ENCODE data around the gene BRD8.
"Not testable (repeated sequence)": the region's sequence is repeated elsewhere in the genome, so short reads cannot be mapped to it uniquely, and the experiment has no call there.

BRD8 gene

GRCh38 chr5:138163721-138164120 lies 14.7 kb downstream of the BRD8 start:
- no peak for DNase-seq (ENCODE audit: low read depth)

DNA sequence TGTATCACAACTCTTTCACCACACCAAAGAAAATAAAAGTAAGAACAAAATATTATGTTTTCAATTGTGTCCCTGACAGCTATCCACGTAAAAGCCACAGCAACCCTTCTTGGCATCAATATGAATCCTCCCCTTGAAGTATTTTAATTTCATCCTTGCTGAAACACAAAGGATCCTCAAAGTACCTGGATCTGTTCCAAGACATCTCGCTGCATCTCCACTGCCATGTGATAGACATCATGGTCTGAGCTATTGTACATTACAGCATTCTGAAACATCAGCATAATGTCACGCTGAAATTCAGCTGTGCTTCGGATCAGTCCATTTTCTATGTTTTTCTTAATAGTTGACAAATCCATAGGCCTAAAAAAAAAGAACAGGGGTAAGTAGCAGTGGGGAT lies 17.7 kb downstream of the BRD8 start:
- no peak for DNase-seq (ENCODE audit: low read depth)

- no peak for DNase-seq (ENCODE audit: low read depth)
Measured at GRCh38 chr5:138159666-138160065, 18.8 kb downstream of the BRD8 start.

- DNase-seq (ENCODE audit: low read depth) = no peak
Measured at GRCh38 chr5:138157626-138158025, 20.8 kb downstream of the BRD8 start.

DNA sequence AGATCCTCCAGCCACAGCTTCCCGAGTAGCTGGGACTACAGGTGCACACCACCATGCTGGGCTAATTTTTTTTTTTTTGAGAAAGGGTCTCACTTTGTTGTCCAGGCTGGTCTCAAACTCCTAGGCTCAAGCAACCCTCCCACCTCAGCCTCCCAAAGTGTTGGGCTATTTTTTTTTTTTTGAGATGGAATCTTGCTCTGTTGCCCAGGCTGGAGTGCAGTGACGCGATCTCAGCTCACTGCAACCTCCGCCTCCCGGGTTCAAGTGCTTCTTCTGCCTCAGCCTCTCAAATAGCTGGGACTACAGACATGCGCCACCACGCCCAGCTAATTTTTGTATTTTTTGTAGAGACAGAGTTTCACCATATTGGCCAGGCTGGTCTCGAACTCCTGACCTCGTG lies 22.5 kb downstream of the BRD8 start:
- not testable (repeated sequence) for DNase-seq (ENCODE audit: low read depth)

DNA sequence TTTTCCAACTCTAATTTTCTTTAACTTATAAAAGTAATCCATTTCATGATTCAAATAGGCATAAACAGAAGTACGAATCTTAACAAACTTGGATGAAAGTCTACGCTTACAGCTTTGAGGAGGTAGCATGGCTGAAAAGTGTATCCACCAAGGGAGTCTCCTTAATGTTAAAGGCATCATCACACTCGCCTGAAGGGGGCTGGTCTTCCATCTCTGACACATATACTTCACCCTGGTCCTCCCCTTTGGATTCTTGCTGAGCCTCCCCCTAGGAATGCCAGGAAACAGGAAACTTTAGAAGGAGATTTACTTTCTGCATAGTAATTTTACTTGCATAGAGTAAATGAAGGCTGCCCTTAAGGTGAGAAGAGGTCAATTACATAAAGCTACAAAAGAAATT lies 28.9 kb downstream of the BRD8 start:
- no peak for DNase-seq (ENCODE audit: low read depth)

- no peak for DNase-seq (ENCODE audit: low read depth)
Measured at GRCh38 chr5:138148811-138149210, 29.6 kb downstream of the BRD8 start.

GRCh38 chr5:138143578-138143977 lies 34.9 kb downstream of the BRD8 start:
- DNase-seq (ENCODE audit: low read depth) = not testable (repeated sequence)

DNA sequence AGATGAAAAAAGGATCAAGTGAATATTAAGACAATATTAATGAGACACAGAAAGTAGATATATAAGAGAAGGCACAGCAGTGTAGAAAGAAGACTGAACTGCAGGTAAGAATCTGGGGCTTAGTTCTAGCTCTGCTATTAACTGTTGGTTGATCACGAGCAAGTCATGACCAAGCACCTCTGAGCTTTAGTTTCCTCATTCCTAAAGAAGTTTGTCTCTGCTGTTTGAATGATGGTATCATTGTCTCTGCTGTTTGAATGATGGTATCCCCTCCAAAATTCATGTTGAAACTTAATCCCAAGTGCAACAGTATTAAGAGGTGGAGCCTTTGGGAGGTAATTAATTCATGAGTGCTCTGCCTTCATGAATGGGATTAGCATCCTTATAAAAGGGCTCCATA lies 36.7 kb downstream of the BRD8 start:
- no peak for DNase-seq (ENCODE audit: low read depth)

DNA sequence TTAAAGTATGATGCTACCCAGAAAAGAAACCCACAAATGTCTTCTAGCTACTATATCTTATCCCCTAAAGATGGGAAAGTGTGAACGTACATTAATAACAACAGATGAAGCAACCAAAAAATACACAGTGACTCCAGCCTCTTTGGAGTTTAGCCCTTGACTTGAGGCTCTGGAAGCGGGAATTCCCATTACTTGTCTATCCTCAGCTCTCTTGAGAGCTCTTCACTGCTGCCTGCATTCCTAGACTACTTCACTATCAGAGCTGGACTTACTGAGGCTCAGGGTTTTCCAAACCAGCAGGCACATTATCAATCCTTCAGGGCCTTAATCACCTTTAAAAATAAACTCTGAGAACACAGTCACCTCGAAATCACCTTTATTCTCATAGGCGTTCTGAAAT lies 38.2 kb downstream of the BRD8 start:
- no peak for DNase-seq (ENCODE audit: low read depth)

GRCh38 chr5:138139781-138140090 lies 38.7 kb downstream of the BRD8 start:
- DNase-seq (ENCODE audit: low read depth) = no peak

- no peak for DNase-seq (ENCODE audit: low read depth)
Measured at GRCh38 chr5:138138949-138139780, 39.3 kb downstream of the BRD8 start, which contains the start of gene NME5. TSS of gene NME5 (minus strand) at chr5:138139428. CDS start at chr5:138138780, 648 bp downstream.

- DNase-seq (ENCODE audit: low read depth) = no peak
Measured at GRCh38 chr5:138132543-138132942, 45.9 kb downstream of the BRD8 start.

DNA sequence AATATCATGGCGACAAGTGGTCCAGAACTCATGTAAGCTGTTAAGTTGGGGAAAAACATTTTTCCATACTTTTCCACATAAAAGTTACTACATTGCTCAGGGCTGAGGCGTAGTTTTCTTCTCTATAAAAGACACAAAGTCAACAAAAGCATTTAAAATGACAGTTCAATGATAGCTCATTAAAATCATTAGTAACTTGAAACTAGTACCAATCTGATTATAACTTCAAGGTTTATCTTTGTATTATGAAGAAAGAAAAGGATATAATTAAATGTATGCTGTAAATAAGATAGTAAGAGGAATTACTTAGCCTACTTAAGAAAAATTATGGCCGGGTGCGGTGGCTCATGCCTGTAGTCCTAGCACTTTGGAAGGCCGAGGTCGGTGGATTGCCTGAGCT lies 49.1 kb downstream of the BRD8 start:
- no peak for DNase-seq (ENCODE audit: low read depth)

- no peak for DNase-seq (ENCODE audit: low read depth)
Measured at GRCh38 chr5:138128334-138128733, 50.1 kb downstream of the BRD8 start.

- no peak for DNase-seq (ENCODE audit: low read depth)
Measured at GRCh38 chr5:138115254-138115653, 63.2 kb downstream of the BRD8 start.

- DNase-seq (ENCODE audit: low read depth) = no peak
Measured at GRCh38 chr5:138111937-138112336, 66.5 kb downstream of the BRD8 start.

DNA sequence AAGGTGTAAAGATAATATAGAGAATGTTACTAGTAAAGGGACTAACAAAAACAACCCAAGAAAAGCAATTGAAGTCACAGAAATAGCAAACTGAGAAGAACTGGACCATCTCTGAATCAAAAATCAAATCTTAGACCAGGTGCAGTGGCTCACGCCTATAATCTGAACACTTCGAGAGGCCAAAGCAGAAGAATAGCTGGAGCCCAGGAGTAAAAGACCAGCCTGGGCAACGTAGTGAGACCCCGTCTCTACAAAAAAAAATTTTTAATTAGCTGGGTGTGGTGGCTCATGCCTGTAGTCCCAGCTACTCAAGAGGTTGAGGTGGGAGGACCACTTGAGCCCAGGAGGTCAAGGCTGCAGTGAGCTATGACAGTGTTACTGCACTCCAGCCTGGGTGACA lies 67.2 kb downstream of the BRD8 start:
- DNase-seq (ENCODE audit: low read depth) = no peak

DNA sequence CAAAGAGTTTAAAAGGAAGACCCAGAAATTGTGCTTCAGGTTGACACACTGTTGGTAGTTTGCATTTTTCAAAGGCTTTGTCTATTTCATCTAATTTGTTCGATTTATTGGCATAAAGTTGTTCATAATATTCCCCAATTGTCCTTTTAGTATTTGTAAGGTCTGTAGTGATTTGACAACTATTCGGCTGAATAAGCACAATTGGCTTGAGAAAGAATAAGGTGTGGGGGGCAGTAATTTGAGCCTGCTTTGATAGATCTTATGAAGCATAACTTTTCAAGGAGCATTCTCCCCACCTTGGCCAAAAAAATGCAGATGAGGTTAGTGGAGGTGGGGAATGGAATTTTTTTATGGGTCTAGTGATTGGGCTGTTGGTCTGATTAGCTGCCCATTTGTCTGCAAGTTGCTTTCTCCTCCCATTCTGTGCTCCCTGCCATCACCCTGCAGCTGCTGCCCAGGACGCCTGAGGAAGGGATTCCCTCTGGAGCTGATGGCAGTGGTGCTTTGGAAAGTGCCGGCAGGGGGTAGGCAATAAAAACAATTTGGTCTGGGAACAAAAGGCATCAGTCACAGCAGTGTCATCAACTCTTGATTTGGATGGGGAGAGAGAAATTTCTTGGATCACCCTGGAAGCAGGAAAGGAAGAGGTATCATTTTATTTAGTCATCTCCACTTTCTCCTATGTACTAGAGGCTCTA lies 68.0 kb downstream of the BRD8 start:
- no peak for DNase-seq (ENCODE audit: low read depth)

- no peak for DNase-seq (ENCODE audit: low read depth)
Measured at GRCh38 chr5:138109463-138110265, 68.8 kb downstream of the BRD8 start.

- no peak for DNase-seq (ENCODE audit: low read depth)
Measured at GRCh38 chr5:138107213-138107612, 71.2 kb downstream of the BRD8 start.

DNA sequence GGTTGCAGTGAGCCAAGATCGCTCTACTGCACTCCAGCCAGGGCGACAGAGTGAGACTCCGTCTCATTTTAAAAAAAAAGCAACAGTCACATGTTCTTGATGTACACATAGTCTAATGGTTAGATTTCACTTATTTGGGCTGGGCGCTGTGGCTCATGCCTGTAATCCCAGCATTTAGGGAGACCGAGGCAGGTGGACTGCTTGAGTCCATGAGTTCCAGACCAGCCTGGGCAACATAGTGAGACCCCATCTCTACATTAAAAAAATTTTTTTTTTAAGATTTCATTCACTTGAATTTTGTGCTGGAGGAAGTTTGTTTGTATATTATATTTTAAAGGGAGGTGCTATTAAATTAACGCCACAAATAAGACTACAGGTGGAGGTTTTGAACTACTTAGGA lies 72.7 kb downstream of the BRD8 start:
- no peak for DNase-seq (ENCODE audit: low read depth)

- no peak for DNase-seq (ENCODE audit: low read depth)
Measured at GRCh38 chr5:138103319-138103637, 75.2 kb downstream of the BRD8 start.
